GM21723 (cell line): ENCODE data around the gene FIGNL1.
"Not testable (repeated sequence)": the region's sequence is repeated elsewhere in the genome, so short reads cannot be mapped to it uniquely, and the experiment has no call there.

Source experiments
- ATAC-seq: cut with Tn5 transposase; IDR thresholded peaks from one replicate; pipeline ENCODE4 v1.9.1; 2021; ENCODE audit warnings: mild to moderate bottlenecking, moderate library complexity; ENCODE audit not compliant: unreplicated experiment

The FIGNL1 gene

DNA sequence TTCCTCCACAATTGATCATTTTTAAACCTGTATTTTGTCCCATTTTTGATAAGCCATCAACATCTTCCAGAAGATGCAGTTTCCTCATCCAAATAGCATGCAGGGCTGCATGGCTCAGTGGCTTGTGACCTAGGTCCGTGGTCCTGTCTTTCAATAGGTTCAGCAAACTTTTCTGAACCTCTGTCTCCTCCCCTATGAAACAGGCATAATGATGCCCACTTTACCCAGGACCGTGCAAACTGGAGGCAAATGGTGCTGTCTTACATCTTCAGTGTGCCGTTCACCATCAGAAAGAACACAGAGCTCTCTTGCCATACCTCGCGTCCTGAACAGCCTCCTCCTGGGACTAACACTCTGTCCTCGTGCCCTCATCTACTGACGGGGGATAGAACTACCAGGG, 22.3 kb upstream of the FIGNL1 start:
- no peak for ATAC-seq

DNA sequence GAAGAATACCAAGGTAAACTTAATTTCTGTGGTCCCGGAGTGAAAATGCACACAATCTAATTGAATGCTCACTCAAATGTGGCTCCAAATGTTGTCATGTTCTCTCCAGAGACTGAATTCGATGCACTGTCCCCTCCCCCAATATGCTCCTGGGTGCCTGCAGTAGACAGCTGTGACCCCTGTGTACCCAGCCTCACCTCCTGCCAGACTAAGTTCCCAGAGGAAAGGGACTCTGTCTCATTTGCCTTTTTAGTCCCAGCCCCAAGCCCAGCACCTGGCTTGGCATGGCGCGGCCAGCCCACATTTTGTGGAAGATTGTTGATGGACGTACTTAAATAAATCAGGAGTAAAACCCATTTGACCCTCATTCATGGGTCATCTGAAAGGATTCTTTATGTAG, 21.8 kb upstream of the FIGNL1 start:
- no peak for ATAC-seq

DNA sequence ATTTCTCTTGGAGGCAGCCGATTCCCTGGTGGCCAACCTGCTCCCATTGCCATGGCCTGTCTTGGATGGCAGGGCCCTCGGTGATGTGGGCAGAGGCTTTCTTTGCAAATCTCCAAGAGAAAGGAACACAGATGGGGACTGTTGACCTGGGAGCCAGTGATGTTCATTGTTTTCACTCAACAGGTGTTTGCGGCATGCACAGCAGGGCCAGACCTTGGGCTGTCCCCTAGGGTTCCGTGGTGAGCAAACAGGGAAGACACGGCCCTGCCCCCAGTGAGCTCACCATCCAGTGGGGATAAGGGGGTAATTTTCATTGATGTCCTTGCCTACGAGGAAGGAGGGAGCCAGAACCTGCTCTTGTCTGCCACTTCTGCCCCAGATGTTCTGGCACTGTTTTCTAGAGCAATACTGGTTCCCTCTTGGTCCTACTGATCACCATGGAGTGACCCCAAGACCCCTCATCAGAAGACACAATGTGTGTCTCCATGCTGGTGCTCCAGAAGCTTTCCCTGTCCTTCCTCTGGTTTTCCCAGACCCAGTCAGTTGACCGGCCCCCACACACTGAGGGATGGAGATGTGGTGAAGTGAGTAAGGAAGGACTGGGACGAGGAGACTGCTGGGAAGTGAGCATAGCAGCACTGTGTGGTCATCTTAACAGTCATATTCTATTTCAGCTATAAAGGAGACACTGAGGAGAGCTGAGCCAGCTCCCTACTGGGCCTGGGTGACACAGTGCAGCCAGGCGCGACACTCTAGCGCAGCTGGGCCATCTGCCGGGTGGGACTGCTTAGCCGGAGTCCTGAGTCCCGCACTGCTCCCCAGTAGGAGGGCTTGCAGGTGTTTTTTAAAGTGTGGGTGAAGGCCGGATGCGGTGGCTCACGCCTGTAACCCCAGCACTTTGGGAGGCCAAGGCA, 20.4 kb upstream of the FIGNL1 start:
- ATAC-seq = no peak

DNA sequence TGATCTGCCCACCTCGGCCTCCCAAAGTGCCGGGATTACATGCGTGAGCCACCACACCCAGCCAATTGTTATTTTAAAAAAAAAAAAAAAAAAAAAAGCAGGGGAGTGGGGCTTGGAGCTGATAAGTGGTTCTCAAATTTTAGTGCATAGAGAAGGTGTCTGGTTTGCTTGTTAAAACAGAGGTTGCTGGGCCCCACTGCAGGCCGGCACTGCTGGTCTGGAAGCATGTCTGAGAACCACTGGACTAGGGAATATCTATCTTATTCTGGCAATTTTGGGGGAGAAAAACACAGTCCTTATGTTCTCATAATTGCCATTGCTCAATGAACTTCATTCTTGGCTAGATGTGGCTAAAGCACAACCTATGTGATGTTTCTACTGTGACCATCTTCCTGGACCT, 19.0 kb upstream of the FIGNL1 start:
- ATAC-seq = no peak

DNA sequence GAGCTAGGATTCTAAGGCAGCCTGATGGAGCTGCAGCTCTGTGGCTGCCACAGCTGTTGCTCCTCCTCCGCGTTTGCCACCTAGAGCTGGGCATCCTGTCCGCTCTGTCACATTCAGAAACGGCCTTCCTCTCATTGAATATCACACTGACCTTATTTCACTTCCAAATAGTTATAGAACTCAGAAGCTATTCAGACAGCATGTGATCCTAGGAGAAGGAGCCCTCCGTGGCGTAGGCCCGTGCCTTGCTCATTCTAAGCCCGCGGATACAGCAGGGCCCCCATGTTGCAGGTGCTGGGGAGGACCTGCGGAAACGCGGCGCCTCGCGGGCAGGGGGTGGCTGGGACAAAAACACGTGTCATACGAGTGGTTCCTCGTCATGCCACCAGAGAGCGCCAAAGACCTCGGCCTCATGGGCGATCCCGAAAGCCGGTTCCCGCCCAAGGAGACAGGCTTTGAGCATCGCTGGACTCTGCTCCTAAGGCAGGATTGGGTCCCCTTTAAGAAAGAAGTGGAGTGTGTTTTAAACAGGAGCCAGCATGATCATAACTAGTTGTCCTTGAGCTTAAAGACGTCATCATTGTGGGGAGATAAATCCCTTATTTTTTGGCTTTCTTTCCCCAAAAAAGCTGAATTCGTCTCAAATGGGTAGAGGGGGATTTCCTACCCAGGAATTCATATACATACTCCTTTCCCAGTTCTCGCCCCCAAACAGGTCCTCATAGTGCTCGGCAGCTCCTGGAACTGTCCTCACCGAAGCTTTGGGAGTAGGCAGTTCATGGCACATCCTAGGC, 17.9 kb upstream of the FIGNL1 start:
- peak; percentile 90 for ATAC-seq

DNA sequence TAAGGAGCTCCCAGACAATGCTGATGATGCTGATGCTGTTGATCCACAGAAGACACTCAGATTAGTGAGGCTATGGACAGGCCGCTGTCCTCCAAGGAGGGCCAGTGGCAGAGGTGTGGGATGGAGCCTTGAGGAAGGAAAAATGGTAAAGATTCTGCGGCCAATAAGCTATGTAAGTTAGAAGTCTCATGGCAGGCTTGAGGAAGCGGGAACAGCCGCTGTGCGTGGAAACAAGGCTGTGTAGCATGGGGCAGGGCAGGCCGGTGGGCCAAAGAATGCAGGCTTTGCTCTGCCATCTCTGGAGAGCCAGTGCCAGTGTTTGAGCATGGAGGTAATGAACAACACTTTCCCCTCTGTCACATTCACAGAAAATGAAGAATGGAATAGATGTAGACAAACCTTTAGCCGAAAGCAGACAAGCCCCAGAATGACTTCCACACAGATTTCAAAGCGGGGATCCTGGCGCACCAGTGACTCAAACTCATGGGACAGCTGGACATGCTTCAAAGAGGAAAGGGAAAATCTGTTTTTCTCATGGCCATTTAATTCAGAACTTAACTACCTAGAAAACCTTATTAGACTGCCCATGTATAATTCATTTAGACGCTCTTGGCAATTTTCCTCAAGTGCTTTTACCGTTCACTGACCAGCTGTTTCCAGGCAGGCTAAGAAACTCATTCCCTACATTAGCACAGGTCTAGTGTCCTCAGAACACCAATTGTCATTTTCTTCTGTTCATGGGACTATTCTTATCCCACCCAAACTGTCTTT, 16.9 kb upstream of the FIGNL1 start:
- ATAC-seq = no peak

DNA sequence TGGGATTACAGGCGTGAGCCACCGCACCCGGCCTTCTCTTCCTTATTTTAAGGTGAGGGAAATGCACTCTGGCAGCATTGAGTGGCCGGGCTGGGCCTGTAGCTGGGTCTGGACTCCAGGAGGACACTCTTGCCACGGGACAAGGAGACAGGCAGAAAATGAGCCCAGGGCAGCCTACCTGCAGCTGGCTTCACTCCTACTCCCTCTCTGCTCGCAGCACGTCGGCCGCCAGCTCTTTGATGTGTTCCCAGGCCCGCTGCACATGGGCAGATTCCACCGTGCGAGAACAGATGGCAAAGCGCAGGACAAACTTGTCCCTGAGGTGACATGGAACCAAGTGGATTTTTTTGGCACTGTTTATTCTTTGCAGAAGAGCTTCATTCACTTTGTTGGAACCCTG, 12.9 kb upstream of the FIGNL1 start:
- ATAC-seq = no peak

DNA sequence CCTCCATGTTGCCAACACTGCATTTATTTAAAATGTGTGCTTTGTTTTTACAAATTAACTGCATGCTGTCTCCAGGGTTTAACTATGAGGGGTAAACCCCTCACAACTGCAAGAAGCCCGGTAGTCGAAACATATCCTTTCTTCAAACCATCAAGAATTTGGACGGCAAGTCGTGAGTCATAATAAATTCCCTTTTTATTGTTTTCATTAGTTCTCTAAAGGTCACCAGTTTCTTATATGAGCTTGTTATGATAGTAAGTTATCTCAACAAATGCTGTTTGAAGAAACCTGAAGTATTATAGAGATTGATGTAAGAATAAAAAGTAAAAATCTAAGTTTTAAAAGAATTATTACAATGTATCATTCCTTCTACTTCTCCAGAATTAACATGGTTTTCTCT, 12.2 kb upstream of the FIGNL1 start:
- ATAC-seq = no peak

DNA sequence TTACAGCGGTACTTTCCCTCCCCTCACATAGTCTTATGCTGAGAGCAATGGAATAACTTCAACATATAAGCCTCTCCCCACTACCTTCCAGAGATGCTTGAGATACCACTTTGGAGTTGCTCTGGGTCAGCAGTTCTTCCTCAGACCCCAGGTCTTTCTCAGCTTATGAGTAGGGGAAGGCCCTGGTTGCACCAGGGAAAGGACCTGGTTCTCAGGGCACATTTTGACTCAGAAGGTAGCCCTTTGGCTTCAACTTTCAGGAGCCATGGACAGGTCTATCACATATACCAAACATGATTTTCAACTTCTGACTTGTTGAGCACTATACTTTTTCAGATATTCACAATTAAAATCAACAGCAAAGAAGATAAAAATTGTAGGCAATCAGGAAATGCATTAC, 11.5 kb upstream of the FIGNL1 start:
- ATAC-seq = no peak

DNA sequence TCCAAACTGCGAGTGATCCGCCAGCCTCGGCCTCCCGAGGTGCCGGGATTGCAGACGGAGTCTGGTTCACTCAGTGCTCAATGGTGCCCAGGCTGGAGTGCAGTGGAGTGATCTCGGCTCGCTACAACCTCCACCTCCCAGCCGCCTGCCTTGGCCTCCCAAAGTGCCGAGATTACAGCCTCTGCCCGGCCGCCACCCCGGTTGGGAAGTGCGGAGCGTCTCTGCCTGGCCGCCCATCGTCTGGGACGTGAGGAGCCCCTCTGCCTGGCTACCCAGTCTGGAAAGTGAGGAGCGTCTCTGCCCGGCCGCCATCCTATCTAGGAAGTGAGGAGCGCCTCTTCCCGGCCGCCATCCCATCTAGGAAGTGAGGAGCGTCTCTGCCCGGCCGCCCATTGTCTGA, 9.0 kb upstream of the FIGNL1 start:
- ATAC-seq = not testable (repeated sequence)

DNA sequence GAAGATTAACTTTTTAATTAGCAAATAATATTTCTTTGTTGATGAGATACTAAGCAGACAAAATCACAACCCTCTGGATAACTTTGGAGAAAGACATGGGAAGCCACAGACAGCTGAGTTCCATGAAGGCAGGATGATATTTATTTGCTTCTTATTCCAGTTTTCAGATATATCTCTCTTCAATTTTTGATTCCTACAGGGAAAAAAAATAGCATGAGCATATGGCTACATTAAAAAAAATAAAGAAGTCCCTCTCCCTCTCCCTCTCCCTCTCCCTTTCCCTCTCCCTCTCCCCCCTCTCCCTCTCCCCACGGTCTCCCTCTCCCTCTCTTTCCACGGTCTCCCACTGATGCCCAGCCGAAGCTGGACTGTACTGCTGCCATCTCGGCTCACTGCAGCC, 8.5 kb upstream of the FIGNL1 start:
- not testable (repeated sequence) for ATAC-seq

DNA sequence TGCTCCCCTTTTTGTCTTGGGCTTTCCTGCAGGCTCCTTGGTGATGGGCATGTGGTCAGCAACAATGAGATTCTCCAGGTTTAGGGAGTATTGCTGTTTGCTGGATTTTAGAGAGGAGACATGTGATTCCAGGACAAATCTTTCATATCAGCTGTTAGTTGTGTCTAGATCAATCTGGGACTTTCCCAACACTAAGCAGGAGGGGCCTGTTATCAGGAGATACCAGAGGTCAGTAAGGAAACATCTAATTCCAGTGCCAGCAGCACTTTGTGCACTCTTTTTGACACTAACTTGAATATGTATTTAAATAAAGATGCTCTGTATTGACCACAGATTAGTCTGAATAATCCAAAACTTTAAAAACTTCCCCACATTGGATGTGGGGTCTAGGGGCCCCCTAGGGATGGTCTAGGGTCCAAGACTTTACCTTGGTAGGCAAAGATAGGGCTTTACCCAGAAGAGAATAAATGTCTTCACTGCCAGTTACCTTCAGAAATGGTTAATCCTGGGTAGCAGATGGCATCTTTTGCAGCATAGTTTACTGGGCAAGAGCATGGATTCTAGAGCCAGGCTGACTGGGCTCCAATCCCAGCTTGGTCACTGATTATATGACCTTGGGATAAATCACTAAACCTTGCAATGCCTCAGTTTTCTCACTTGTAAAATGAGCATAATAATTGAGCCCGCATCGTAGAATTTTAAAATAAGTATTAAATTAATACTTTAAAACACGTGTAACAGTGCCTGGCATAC, 6.4 kb upstream of the FIGNL1 start:
- ATAC-seq = no peak

DNA sequence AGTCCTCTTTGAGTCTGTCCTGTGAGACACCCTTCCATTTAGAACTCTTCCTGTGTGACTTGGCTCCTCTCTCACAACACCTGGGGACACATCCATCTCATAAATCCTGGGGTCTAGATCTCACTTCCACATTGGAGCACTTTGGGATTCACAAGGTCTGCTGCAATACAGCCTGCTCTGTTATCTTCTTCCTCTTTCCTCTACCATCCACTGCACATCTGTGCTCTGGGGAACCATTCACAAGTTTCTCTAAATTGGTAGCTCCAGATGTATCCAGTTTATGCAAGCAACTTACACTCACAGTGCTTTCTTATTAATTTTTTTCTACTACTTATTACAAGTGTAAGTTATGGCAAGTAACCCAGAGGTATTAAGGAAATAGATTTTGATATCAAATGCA, 5.5 kb upstream of the FIGNL1 start:
- ATAC-seq = no peak

DNA sequence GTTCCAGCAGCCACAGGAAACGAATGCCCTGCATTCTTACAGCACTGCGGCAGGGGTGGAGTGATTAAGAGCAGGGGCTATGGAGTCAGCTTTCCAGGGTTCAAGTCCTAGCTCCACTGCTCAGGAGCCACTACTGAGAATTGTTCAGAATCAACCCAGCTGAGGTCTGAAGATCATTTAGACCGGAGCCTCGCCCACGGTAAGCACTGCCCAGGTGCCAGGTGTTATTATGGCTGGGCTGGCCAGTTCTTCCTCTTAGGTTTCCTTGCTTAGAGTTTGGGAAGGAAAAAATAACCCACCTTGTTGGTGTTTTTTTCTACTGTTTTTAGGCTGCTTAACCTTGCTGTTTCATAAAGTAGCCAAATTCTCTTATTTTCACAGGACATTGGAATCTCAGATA, 4.8 kb upstream of the FIGNL1 start:
- no peak for ATAC-seq

DNA sequence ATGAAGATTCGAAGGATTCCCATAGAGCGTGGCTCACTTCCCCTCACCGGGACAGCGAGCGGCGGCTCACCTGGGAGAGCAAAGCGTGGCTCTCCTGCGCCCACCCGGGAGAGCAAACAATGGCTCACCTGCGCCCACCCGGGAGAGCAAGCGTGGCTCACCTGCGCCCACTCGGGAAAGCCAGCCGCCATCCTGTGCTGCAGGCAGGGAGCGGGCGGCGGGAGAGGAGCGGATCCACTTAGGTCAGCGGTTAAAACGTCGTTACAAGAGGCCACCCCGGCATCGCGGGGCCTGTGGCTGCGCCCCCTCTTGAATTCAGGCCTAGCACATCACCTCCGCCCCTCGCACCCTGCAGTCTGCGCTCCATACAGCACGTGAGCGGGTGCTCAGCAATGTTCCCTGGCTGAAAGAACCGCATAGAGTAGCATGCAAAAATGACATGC, 461 bp upstream of the FIGNL1 start:
- ATAC-seq = peak; percentile 15

DNA sequence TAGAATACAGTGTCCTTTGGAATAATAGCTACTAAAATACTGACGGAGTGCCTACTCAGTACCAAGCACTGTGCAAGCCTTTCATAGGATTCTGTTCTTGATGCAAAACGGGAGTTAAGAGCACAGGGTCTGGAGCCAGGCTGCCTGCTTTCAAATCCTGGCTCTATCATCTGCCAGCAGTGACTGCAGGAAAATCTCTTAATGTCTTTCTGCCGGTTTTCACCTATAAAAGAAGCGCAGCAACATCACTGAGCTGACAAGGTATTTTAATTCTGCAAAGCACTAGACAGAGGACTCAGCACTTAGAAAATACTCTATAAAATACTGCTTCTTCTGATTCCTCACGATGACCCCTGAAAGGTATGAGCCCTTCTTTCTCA, 659 bp downstream of the FIGNL1 start:
- peak; percentile 1 for ATAC-seq

DNA sequence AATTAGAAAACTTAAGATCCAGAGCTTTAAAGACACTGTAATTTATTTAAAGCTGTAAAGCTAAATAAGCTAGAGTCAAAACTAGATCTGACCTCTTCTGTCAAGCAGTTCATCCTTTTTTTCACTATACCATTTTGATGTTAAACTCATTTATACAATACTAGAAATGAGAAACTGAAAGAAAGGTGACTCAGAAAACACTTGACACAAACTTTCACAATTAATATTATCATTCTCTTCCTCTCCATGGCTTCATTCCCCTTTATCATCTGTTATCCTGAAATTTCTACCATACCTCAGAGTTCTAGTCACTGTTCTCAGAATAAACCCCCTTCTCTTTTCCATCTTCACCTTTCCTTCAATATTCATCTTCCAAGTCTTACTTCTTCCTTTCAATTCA, 1.3 kb downstream of the FIGNL1 start:
- peak; percentile 31 for ATAC-seq

DNA sequence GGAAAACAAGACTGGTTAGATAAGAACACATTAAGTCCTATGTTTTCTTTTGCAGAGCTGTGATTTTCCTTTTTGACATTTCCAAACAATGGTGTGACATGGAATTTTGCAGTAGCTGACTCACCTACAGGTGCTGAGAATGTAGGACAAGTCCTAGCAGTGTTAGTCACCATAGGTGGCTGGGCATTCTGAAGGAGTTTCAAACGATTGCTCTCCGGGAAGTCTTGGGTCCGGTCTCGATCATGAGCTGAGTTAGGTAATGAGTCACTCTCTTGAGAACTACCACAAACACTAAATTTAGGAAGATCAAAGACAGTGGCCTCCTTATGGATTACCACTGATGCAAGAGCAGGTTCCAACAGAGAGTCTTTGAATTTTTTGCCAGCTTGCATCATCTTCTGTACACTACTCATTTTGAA, 3.6 kb downstream of the FIGNL1 start:
- ATAC-seq = peak; percentile 34

DNA sequence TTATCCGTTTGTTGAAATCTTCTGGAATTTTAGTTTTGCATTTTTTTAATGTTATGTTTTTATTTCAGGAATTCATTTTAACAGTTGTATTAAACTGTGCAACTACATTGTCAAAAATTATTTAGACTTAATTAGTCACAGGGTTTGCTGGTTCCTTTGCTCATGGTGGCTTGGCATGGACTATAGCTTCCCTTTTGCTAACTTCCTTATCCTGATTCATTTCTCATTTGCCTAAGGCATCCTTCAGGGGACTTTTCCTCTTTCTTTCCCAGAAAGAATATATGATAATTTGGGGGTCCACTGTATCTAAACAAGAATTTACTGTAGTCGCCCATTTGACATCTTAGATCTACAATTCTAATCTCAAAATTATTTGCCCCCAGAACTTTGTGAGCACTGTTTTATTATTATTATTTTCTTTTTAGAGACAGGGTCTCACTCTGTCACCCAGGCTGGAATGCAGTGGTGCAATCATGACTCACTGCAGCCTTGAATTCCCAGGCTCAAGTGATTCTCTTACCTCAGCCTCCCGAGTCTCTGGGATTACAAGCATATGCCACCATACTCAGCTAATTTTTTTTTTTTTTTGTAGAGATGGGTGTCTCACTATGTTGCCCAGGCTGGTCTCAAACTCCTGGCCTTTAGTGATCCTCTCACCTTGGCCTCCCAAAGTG, 13.9 kb downstream of the FIGNL1 start:
- no peak for ATAC-seq

DNA sequence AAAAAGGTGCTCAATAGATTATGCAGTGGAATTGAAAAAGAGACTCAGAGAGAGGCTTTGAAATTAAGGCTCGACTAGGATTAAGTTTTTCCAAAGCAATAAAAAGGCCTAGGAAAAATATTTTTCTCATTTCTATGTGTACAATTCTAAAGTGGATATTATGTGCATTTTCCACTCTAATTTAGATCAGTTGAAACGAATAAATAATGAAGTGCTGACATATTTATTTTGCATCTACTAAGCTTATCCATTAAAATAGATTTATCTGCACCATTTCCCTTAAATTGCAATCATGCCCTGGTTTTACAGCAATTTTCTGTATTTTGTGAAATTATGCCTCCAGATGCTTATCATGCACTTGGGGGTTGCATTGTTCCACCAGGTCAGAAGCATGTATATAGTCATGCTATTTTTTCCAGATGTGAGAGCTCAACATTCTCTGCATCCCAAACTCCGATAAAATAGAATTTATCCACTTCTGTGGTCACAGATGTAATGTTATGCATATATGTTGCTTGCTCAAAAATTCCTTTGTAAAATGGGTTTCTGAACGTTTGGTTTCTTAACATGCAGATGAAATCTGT, 18.3 kb downstream of the FIGNL1 start:
- ATAC-seq = no peak
